K562 (cell line): ENCODE data around the gene CACNA1E. TPM values are rescaled to one million over a fixed set of nuclear protein-coding genes. Genes with fewer than 3 reads are reported as not detected.

Experiments
- BCL6 ChIP-seq: fragments of 250-450 bp; sonication (Bioruptor Pico); IDR thresholded peaks from 2 replicates; pipeline ENCODE4 v1.4.0; 2020
- BMI1 ChIP-seq: fragments of 150-350 bp; IDR thresholded peaks from 2 replicates; pipeline ENCODE4 v1.6.1; 2014; ENCODE audit warnings: low read length
- polyA plus RNA-seq, 8 experiments: library from polyadenylated mRNA; depleted of rRNA in 4 of 8; stranded (reverse) in 5 of 8; unstranded in 3 of 8; fragments of >200 nt; fragmentation: Nextera tagmentation in 2 of 8; fragmentation: Illumina TruSeq in 1 of 8; extraction: Ambion mirVana in 2 of 8; extraction: Trizol in 1 of 8; gene quantifications; 2 replicates each; pipeline versions ENCODE4 v1.2.1 to v1.2.3, GENCODE V29; 2011 to 2014; ENCODE audit warnings: inconsistent platforms in 1 of 8, missing spikeins in 1 of 8
- total RNA-seq, 7 experiments: library from RNA; depleted of rRNA in 6 of 7; stranded (reverse); fragments of >200 nt in 6 of 7; fragmentation: Illumina TruSeq in 2 of 7; extraction: Trizol in 2 of 7; gene quantifications; 2 replicates each; pipeline versions ENCODE4 v1.2.1 to v1.2.3, GENCODE V29; 2011 to 2021; ENCODE audit warnings: low replicate concordance in 1 of 7
- TF ChIP-seq, protein P1 (sequence below): fragments of 250-450 bp; sonication (Bioruptor Pico); IDR thresholded peaks from 2 replicates; pipeline ENCODE4 v1.4.0; 2020
- TF ChIP-seq, protein P2 (sequence below): IDR thresholded peaks from 2 replicates; pipeline ENCODE4 v1.6.1; 2011; ENCODE audit warnings: borderline replicate concordance, low read depth, mild to moderate bottlenecking, moderate library complexity, low read length; ENCODE audit not compliant: insufficient read depth, poor library complexity, severe bottlenecking

Gene CACNA1E
- total and polyA plus RNA-seq, 9 of the 15 experiments (the other 6 are each of a cell fraction or from before 2014, with no cell fraction given) = under 0.01 to 0.04 TPM; not detected in 7

DNA sequence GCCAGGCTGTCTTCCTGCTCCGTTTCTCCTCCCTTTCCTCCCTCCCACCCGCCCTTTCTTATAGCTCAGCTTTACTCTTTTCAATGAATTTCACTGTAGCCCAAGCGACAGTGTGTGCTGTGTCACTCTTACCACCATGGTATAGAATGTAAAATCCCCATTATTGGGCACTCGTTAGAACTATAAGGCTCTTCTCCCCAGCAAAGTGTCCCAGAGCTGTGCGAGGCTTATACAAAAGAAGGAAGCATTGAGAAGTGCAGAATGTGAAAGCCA, 192.5 kb downstream of the CACNA1E start (continued):
- TF ChIP-seq, protein P1, sequence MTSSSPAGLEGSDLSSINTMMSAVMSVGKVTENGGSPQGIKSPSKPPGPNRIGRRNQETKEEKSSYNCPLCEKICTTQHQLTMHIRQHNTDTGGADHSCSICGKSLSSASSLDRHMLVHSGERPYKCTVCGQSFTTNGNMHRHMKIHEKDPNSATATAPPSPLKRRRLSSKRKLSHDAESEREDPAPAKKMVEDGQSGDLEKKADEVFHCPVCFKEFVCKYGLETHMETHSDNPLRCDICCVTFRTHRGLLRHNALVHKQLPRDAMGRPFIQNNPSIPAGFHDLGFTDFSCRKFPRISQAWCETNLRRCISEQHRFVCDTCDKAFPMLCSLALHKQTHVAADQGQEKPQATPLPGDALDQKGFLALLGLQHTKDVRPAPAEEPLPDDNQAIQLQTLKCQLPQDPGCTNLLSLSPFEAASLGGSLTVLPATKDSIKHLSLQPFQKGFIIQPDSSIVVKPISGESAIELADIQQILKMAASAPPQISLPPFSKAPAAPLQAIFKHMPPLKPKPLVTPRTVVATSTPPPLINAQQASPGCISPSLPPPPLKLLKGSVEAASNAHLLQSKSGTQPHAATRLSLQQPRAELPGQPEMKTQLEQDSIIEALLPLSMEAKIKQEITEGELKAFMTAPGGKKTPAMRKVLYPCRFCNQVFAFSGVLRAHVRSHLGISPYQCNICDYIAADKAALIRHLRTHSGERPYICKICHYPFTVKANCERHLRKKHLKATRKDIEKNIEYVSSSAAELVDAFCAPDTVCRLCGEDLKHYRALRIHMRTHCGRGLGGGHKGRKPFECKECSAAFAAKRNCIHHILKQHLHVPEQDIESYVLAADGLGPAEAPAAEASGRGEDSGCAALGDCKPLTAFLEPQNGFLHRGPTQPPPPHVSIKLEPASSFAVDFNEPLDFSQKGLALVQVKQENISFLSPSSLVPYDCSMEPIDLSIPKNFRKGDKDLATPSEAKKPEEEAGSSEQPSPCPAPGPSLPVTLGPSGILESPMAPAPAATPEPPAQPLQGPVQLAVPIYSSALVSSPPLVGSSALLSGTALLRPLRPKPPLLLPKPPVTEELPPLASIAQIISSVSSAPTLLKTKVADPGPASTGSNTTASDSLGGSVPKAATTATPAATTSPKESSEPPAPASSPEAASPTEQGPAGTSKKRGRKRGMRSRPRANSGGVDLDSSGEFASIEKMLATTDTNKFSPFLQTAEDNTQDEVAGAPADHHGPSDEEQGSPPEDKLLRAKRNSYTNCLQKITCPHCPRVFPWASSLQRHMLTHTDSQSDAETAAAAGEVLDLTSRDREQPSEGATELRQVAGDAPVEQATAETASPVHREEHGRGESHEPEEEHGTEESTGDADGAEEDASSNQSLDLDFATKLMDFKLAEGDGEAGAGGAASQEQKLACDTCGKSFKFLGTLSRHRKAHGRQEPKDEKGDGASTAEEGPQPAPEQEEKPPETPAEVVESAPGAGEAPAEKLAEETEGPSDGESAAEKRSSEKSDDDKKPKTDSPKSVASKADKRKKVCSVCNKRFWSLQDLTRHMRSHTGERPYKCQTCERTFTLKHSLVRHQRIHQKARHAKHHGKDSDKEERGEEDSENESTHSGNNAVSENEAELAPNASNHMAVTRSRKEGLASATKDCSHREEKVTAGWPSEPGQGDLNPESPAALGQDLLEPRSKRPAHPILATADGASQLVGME (CRISPR knock-in tag) = no peak
- no peak for TF ChIP-seq BMI1
- no peak for TF ChIP-seq BCL6 (CRISPR knock-in tag)
- TF ChIP-seq, protein P2, sequence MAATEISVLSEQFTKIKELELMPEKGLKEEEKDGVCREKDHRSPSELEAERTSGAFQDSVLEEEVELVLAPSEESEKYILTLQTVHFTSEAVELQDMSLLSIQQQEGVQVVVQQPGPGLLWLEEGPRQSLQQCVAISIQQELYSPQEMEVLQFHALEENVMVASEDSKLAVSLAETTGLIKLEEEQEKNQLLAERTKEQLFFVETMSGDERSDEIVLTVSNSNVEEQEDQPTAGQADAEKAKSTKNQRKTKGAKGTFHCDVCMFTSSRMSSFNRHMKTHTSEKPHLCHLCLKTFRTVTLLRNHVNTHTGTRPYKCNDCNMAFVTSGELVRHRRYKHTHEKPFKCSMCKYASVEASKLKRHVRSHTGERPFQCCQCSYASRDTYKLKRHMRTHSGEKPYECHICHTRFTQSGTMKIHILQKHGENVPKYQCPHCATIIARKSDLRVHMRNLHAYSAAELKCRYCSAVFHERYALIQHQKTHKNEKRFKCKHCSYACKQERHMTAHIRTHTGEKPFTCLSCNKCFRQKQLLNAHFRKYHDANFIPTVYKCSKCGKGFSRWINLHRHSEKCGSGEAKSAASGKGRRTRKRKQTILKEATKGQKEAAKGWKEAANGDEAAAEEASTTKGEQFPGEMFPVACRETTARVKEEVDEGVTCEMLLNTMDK = no peak
